Stimulated activated CD4-positive, alpha-beta T cell treated with anti-CD3 and anti-CD28 coated beads, Interleukin-15, amount 100 ng/mL, for 48 hours (primary cell): Measurements from ENCODE around the gene ACOT8.
"Not testable (repeated sequence)": the region's sequence is repeated elsewhere in the genome, so short reads cannot be mapped to it uniquely, and the experiment has no call there.

ENCODE experiments used
- DNase-seq, 2 donors: peaks; one replicate each; pipeline ENCODE4 v3.0.0-alpha.2; 2020; ENCODE audit warnings: low read depth in 2 of 2

The ACOT8 gene

GRCh38 chr20:45887346-45887715, 30.1 kb upstream of the ACOT8 start, which contains the start of gene SPATA25:
TSS of gene SPATA25 (minus strand) at chr20:45887622. CDS start at chr20:45887590, 32 bp downstream.
- no peak for DNase-seq

- DNase-seq: no peak
Observed at GRCh38 chr20:45886590-45887345, 29.6 kb upstream of the ACOT8 start.

GRCh38 chr20:45883100-45883469, 25.9 kb upstream of the ACOT8 start:
- DNase-seq: no peak

DNA sequence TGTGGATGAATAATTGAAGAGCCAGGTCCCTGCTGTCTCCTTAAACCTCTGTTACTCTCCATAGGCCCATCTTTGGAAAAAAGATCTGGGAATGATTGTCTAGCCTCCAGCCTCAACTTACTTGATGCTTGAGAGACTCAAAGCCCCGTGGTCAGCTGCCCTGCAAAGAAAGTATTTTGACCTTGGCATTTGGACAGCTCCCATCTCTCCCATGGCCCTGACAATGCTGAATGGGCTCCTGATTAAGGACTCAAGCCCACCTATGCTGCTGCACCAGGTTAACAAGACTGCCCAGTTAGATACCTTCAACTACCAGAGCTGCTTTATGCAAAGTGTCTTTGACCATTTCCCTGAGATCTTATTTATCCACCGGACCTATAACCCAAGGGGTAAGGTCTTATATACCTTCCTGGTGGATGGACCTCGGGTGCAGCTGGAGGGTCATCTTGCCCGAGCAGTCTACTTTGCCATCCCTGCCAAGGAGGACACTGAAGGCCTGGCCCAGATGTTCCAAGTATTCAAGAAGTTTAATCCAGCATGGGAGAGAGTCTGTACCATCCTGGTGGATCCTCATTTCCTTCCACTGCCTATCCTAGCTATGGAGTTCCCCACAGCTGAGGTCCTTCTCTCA, 25.4 kb upstream of the ACOT8 start:
- no peak for DNase-seq

DNA sequence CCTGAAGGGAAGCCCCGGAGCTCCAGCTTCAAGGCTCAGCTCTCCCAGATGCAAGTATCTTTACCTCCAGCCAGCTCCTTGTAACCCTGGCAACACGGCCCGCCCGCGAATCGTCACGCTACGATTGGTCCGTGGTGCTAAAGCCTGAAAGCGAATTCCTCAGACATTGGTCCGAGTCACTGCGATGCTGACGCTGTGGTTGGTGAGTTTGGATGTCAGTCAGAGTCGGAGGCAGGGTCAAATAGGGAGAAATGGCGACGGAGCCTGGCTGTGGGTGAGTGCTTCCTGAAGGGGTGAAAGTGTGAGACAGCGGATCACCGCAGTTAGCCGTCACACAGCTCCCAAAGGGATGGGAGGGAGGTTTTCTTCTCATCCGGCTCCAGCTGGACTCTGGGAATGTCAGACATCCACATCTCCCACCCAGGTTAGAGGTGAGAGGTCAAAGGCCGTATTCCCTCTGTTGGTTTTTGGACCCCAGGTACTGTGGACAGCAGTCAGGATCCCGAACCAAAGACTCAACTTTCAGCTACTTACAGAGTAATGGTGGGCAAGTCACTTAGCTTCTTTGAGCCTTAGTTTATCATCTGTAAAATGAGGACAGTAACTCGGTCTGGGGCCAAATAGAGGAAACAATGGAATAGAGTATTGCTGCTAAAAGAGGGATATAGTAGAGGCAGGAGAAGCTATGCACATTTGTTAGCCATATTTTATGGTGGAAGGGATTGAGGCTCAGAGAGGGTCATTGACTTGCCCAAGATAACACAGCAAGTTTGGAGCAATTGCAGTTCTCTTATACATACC, 24.0 kb upstream of the ACOT8 start, which contains the start of gene ZSWIM1:
TSS of gene ZSWIM1 (plus strand) at position 240 of the 801 bp plus-strand sequence. CDS start 1,366 bp downstream, outside the sequence.
- DNase-seq: peak; percentile 96 to 98

DNA sequence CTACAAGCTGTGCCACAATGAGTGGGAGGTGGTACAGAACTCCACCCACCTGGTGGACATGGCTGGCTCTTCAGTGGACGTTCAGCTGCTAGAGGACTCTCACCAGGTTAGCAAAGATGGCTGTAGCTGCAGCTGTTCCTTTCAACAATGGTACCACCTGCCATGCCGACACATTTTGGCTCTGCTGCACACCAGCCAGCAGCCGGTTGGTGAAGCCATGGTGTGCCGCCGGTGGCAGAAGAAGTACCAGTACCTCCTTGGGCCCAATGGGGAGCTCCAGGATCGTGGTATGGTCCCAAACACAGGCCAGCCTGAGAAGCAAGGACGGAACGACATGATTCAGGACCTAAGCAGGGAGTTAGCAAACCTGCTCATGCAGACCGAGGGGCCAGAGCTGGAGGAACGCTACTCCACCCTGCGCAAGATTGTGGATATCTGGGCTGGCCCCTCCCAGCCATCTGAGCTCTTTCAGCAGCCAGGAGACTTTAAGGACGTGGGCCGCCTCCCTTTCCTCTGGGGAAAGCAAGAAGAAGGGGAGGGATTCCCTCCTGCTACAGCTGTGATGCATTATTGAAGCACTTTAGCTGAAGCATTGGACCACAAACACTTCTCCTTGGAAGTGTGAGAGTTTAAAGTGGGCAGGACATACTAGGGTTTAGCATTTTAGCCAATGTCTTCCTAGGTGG, 21.0 kb upstream of the ACOT8 start:
- no peak for DNase-seq

- no peak for DNase-seq
Observed at GRCh38 chr20:45874576-45874975, 17.4 kb upstream of the ACOT8 start.

DNA sequence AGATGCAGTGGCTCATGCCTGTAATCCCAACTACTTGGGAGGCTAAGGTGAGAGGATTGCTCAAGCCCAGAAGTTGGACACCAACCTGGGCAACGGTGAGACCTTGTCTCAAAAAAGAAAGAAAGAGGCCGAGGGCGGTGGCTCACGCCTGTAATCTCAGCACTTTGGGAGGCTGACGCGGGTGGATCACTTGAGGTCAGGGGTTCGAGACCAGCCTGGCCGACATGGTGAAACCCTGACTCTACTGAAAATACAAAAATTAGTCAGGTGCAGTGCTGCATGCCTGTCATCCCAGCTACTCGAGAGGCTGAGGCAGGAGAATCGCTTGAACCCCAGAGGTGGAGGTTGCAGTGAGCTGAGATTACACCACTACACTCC, 16.9 kb upstream of the ACOT8 start:
- not testable (repeated sequence) for DNase-seq

DNA sequence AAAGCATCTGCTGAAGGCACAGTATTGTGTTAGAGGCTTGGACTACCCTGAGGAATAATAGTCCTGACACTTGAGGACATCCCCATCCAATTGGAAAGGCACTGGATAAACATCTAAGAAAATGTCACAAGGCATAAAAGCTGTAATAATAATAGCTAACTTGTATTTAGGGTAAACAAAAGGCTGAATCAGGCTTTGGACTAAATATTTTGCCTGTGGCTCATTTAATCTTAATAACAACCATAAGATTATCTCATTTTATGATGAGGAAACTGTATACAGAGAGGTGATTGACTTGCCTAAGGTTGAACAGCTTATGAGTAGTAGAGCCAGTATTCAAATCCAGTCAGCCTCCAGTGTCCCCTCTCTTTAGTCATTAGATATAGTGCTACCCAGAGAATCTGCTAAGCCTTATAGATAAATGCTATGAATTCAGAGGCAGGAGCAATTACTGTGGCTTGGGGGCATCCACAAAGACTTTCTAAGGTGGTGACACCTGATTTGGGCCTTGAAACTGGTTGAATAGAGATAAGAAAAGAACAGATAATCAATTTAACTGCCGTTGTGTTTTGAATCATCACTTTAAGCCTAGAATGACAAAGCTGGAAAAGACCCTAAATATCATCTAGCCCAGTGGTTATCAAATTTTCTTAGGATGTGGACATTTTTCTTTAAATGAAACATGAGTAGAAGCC, 16.4 kb upstream of the ACOT8 start:
- DNase-seq: no peak

DNA sequence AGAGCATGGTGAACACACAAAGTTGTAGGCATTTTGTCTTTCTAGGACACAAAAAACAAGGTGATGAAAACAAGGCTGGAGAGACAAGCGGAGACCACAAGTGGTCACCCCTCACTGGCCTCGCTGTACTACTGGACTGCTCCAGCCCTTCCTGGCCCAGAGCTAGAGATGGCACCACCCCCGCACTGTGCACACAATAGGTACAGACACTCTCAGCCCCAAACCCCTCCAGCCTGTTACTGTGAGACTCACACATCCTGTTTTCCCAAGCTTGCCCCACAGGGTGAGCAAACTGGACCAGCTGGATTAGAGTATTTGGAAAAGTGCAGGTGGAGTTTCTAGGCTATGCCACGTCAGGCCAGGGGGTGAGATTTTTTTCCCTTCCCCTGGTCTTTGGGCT, 15.4 kb upstream of the ACOT8 start:
- no peak for DNase-seq

GRCh38 chr20:45867819-45868176, 10.6 kb upstream of the ACOT8 start:
- DNase-seq: no peak

- no peak for DNase-seq
Observed at GRCh38 chr20:45867136-45867818, 10.1 kb upstream of the ACOT8 start.

- DNase-seq: no peak
Observed at GRCh38 chr20:45866454-45866853, 9.3 kb upstream of the ACOT8 start.

GRCh38 chr20:45863543-45864470, 6.6 kb upstream of the ACOT8 start:
- no peak for DNase-seq

DNA sequence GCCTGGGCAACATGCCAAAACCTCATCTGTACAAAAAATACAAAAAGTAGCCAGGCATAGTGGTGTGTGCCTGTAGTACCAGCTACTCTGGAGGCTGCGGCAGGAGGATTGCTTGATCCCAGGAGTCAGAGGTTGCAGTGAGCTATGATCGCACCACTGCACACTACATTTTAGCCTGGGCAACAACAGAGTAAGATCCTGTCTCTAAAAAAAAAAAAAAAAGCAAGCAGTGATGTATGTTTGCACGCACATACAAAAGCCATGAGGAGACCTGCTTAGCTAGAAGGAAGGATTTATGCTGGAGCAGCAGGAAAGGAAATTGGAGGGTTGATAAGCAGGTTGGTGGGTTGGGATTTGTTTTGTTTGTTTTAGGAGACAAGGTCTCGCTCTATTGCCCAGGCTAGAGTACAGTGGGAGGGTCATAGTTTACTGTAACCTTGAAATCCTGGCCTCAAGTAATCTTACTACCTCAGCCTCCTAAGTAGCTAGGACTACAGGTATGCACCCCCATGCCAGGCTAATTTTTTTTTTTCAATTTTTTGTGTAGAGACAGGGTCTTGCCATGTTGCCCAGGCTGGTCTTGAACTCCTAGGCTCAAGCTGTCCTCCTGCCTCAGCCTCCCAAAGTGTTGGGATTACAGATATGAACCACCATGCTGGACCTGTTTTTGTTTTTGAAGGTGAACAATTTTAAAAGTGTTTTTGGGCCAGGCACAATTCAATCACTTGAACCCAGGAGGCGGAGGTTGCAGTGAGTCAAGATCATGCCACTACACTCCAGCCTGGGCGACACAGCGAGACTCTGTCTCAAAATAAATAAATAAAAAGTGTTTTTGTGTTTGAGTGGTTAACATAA, 4.3 kb upstream of the ACOT8 start:
- no peak for DNase-seq

DNA sequence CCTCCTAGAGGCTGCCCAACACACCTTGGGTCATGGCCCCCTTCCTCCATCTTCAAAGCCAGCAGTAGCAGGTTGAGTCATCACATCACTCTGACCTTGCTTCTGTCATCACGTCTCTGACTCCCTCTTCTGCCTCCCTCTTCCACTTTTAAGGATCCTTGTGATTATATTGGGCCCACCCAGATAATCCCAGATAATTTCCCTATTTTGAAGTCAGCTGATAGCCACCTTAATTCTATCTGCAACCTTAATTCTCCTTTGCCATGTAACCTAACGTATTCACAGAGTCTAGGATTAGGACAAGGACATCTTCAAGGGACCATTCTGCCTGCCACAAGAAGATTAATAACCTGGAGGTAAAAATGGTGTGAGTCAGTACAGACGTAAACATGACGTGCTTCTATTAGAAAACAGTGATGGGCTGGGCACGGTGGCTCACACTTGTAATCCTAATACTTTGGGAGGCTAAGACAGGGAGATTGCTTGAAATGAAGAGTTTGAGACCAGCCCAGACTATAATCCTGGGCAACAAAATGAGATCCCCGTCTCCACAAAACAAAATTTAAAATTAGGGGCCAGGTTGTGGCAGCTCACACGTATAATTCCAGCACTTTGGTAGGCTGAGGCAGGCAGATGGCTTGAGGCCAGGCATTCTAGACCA, 3.5 kb upstream of the ACOT8 start:
- DNase-seq: no peak

- DNase-seq: no peak
Observed at GRCh38 chr20:45859916-45860315, 2.7 kb upstream of the ACOT8 start.

- DNase-seq: peak; percentile 31 to 40
Observed at GRCh38 chr20:45857882-45858216, 657 bp upstream of the ACOT8 start.
